VCaP (cell line): ENCODE measurements around the gene SORL1-AS1.

Experiments
- H3K27ac ChIP-seq: fragments of 450-650 bp; 2 replicates; pipeline ENCODE4 v1.5.1; 2017
- TF ChIP-seq, protein P1 (sequence below): fragments of 450-650 bp; conservative IDR thresholded peaks from 2 replicates; pipeline ENCODE4 v1.5.1; 2017; ENCODE audit warnings: mild to moderate bottlenecking, moderate library complexity

SORL1-AS1 gene

DNA sequence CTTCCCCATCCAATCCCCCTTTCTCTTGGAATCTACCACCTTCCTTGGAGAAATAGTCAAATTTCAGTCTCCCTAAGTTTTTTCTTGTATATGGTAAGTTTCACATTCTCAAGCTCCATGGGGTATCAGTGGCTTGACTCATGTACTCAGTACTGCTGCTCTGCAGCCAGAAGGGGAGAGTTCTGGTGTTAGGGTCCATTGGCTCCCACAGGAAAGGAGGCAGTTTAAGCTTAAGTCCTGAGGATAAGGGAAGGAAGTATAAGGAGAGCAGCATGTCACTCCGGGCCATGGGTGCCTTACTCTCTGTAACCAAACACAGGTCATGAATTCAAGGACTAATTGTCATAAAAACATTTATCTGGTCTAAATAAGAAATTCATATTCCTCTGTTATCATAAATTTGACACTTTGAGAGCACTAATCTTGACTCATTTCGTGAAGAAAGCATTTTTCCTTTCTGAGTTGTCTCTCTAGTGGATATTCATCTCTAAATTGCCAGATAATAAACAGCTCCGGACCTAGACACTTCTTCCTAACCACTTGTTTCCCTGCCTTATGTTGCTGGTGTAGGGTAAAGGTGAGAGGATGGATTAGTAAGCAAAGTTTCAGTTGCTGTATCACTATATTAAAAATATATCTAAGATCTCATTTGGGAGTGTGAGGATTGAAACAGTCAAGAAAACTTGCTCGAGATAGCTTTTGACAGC, 20.8 kb downstream of the SORL1-AS1 start:
- no peak overlapping the region for H3K27ac ChIP-seq

DNA sequence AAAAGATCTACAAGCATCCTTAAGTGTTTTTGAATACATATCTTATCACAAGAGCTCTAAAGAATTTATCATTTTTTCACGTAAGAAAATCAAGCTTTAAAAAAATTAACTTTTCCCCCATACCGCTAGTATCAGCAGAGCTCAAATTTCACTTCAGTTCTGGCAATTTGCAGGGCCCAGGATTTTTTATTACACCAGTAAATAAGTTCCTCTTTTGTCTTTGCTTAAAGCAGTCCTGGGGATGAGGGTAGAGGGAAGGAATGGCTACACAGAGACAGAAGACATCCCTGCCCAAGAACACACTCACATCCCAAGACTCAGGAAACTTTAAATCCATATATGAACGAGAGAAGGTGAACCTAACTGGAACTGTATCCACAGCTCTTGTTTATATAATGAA, 23.2 kb downstream of the SORL1-AS1 start:
- TF ChIP-seq, protein P1, sequence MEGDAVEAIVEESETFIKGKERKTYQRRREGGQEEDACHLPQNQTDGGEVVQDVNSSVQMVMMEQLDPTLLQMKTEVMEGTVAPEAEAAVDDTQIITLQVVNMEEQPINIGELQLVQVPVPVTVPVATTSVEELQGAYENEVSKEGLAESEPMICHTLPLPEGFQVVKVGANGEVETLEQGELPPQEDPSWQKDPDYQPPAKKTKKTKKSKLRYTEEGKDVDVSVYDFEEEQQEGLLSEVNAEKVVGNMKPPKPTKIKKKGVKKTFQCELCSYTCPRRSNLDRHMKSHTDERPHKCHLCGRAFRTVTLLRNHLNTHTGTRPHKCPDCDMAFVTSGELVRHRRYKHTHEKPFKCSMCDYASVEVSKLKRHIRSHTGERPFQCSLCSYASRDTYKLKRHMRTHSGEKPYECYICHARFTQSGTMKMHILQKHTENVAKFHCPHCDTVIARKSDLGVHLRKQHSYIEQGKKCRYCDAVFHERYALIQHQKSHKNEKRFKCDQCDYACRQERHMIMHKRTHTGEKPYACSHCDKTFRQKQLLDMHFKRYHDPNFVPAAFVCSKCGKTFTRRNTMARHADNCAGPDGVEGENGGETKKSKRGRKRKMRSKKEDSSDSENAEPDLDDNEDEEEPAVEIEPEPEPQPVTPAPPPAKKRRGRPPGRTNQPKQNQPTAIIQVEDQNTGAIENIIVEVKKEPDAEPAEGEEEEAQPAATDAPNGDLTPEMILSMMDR: no peak
- H3K27ac ChIP-seq: no peak overlapping the region

More for the DNA sequence above, 20.8 kb downstream of the SORL1-AS1 start:
- TF ChIP-seq, protein P1: no peak

DNA sequence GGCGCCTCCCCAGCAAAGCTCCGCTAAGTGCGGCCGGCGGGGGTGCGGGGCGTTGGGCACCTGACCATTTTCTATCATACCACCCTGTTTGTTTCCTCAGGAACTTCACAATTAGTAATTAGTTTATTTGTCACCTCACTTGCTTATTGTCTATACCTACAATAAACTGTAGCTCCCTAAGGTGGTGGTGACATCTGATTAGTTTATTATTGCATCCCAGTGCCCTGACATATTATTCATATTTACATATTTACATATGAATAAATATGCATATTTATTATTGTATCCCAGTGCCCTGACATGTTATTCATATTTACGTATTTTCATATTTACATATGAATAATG, 25.4 kb downstream of the SORL1-AS1 start:
- no peak overlapping the region; the same call in 1 of the 2 replicates for H3K27ac ChIP-seq
- TF ChIP-seq, protein P1: peak; percentile 35; the same call in 1 of the 2 replicates

DNA sequence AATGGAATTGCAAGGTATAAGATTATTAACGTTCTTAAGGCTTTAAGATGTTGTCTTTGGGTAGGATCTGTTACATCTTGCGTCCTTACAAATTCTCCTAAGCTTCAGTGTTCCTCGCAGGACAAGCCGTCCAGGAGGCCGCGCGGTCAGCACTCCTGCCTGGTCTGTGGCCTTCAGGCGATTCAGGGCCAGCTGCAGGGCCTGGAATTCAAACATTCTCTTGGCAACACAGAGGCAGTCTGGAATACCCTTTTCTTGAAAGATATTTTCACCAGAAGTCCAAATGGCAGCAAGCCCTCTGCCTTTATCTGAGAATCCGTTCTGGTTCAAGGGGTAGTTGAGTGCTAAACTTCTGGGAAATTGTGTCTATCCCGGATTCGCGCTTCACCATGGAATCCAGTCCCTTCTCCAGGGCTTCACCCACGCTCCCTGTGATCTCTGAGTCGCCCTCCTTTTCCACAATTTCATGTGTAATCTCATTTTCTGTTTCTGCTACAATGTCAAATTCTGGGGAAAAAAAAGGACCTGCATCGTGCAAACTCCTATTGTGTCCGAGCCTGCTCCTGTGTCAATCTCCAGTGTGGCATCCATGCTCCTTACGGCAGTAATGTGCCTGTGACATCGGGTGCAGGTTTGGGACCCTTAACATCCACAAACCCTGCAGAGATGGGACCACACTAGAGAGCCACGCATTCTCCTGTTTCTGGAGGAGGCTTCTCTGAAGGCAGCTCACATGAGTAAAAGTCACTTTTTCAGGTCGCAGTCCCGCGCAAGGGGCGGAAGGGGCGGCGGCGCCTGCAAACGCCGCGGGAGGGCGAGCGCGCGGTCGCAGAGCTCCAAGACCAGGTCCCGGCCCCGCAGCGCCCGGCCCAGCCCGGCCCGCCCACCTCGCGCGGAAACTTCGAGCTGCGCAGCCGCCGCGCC, 26.0 kb downstream of the SORL1-AS1 start:
- H3K27ac ChIP-seq: no peak overlapping the region; the same call in 1 of the 2 replicates
- TF ChIP-seq, protein P1: peak; percentile 68

DNA sequence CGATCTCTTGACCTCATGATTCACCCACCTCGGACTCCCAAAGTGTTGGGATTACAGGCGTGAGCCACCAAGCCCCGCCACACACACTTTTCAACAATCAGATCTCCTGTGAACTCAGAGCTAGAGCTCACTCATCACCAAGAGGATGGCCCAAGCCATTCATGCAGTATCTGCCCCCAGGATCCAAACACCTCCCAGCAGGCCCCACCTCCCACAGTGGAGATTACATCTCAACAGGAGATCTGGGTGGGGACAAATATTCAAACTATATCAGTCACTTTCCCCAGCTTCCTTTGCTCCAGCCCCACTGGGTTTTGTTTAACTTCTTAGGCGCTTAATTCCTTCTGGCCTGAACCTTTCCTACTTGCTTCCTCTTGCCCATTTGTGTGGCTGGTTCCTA, 26.9 kb downstream of the SORL1-AS1 start:
- TF ChIP-seq, protein P1: no peak

DNA sequence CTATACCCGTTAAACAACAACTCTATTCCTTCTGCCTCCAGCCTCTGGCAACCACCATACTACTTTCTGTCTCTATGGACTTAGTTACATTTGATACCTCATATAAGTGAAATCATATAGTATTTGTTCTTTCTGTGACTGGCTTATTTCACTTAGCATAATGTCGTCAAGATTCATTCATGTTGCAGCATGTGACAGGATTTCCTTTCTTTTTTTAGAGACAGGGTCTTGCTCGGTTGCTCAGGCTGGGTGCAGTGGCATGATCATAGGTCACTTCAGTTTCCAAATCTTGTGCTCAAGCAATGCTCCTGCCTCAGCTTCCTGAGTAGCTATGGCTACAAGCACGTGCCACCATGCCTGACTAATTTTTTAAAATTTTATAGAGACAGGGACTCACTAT, 30.1 kb downstream of the SORL1-AS1 start:
- TF ChIP-seq, protein P1: no peak

More for the DNA sequence above, 26.9 kb downstream of the SORL1-AS1 start:
- no peak overlapping the region for H3K27ac ChIP-seq

DNA sequence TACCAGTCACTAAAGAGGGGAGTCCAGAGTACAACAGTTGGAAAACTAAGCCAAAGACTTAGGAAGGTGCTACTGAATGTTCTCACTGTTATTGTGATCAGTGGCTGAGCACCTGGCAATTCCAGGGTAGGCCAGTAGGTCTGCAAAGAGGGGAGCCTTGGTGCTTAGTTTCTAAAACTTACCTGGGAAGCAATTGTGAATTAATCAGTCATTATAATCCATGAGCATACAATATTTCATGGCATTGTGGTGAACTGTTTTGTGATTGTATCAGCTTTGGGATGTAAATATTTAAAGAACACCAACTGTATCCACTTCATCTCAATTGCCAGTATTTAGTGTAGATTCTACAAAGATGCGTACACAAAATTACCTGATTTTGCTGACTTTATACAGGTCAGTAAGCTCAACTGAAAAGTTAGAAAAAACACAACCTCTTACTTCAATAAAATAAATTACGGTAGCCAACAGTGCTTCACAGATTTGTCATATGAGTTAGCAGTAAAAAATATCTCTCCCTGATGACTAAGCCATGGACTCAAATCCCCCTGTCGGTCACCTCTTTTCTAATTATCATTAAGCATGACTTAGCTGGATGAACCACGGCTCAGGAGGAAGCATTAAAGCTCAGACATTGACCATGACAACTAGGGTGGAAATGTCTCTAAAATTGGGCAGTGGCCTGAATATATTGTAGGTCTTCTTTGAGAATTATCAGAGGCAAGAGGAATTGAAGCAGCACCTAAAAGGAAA, 31.4 kb downstream of the SORL1-AS1 start:
- no peak overlapping the region for H3K27ac ChIP-seq
- TF ChIP-seq, protein P1: no peak

More for the DNA sequence above, 30.1 kb downstream of the SORL1-AS1 start:
- no peak overlapping the region for H3K27ac ChIP-seq
